ENCODE data around the gene FMC1.
"Not testable (repeated sequence)": the region's sequence is repeated elsewhere in the genome, so short reads cannot be mapped to it uniquely, and the experiment has no call there.

FMC1 gene

GRCh38 chr7:139341058-139341775 lies at the start of gene FMC1:
Gene FMC1, plus strand, starts transcription at chr7:139341337. Its CDS starts 48 bp downstream, at chr7:139341385.
- peak; percentile 94 for DNase-seq (ENCODE audit: low read depth)

DNA sequence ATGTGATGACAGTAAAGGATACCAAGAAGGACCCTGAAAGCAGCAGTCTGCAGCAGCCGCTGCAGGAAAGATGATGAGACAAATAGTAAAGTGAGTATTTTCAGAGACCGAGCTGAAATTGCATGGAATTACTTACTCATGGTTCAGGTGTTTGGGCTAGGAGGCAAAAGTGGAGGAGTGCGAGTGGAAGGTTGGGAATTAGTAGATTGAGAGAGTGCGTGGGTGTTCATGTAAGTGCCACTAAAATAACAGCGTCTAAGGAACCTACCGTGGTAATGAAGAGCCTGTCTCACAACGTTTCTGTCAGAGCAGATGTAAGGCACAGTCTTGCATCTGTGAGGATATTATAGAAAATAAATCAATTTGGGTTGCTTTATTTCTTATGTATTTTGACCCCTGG lies 48.3 kb upstream of the FMC1 start:
- no peak for DNase-seq (ENCODE audit: low read depth)

DNA sequence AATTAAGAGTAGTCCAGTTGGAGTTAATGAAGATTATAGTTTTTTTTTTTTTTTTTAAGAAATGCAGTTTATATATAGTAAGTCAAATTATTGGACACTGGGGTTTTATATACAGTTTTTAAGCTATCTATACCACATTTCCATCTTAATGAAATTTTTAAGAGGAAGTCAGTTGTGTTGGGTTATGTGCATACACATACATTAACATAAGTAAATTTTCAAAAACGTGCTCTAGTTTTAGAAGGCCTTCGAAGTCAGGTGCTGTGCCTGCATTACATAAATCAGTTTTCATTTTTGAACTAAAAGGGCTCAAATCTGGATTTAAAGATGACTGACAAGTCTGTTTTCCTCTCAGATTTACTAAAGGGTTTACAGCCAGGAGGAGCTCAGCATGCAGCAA lies 47.6 kb upstream of the FMC1 start:
- DNase-seq (ENCODE audit: low read depth), result no peak

DNA sequence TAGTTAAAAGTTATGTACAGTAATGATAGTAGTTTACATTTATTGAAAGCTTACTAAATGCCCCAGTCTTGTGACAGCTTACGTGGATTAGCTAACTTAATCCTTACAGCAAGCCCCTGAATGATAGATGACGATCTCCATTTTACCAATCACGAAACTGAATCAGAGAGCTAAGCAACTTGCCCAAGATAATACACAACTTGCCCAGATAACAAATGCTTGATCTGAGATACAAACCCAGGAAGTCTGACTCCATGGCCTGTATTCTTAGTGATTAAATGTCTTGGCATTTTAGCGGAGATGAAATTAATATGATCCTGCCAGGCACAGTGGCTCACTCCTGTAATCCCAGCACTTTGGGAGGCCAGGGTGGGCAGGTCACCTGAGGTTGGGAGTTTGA lies 46.9 kb upstream of the FMC1 start:
- DNase-seq (ENCODE audit: low read depth), result no peak

- DNase-seq (ENCODE audit: low read depth), result no peak
Measured at GRCh38 chr7:139294951-139295575, 46.1 kb upstream of the FMC1 start.

GRCh38 chr7:139297795-139298194 lies 43.3 kb upstream of the FMC1 start:
- no peak for DNase-seq (ENCODE audit: low read depth)

DNA sequence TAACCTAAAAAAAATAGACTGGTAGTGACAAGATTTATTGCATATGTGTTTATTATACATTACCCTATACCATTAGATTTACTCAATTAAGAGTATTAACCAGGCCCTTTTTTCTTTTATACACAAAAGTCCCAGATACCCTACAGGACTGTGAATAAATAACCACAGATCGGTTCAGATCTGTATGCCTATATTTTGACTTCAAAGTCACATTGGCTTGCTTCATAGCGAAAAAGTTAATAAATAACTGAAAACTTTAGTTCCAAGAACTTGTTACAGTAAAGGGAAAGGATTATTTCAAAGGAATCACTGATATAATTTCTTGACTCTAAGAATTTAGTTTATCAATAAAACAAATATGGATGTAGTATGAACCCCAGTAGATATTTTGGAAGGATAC lies 41.8 kb upstream of the FMC1 start:
- no peak for DNase-seq (ENCODE audit: low read depth)

DNA sequence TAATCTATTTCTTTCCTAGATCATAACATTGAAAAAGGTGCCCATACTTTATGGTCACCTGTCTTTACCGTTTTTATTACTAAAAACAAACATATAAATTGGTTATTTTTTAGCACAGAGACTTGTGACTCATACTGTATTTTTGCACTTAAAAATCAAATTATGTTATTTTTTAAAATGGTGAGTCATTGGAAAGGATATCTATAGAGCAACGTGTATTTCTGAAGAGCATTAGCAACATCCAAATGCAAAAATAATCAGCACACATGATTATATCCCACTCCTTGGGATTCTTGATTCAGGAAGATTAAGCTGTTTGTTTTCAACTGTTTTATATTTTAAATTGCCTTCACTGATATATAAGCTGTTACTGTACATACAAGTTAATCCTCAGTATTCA lies 40.7 kb upstream of the FMC1 start:
- no peak for DNase-seq (ENCODE audit: low read depth)

GRCh38 chr7:139304517-139304916 lies 36.6 kb upstream of the FMC1 start:
- DNase-seq (ENCODE audit: low read depth), result no peak

- DNase-seq (ENCODE audit: low read depth), result no peak
Measured at GRCh38 chr7:139317939-139318505, 23.1 kb upstream of the FMC1 start.

DNA sequence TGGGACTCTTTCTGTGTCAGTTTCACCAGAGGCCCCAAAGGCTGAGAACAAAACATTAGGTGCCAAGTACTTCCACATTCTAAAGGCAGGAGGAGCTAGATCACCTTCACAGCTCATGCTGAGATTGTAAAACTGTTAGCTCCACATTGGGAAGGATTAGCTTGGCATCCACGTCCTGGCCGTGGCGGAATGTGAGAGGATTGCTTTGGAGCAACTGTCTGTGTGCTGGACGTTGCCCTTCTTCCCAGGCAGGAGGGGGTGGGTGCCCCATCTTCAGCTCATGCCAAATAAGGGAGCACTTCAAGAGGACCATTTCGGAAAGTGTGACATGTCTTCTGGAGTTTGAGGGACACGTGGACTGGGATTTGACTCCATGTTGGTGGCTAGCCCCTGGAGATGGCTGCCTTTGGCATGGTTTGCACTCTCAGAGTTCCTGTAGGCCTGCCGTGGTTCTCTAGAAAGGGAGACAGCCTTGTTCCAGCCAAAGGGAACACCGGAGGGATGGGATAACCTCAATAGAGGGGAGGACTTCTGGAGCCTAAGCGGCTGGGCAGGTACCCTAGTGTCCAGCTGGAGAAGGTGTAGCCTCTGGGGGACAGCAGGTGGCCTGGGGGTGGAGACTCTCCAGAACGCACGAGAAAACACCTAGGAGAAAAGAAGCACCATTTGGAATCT lies 19.9 kb upstream of the FMC1 start:
- peak; percentile 40 for DNase-seq (ENCODE audit: low read depth)

- not testable (repeated sequence) for DNase-seq (ENCODE audit: low read depth)
Measured at GRCh38 chr7:139324709-139325108, 16.4 kb upstream of the FMC1 start.

DNA sequence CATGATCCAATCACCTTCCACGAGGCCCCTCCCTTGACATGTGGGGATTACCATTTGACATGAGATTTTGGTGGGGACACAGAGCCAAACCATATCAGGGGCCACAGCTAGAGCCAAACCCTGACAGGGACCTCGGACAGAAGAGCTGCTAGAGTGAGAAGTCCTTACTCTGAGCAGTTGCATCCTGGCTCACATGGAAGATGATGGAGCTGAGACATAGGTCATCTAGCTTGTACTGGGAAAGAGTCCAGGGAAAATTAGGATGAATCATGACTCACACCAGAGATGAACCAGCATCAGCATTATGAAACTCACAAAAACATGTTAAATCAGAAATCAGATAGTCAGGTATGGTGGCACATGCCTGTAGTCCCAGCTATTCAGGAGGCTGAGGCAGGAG lies 12.8 kb upstream of the FMC1 start:
- peak; percentile 87 for DNase-seq (ENCODE audit: low read depth)

DNA sequence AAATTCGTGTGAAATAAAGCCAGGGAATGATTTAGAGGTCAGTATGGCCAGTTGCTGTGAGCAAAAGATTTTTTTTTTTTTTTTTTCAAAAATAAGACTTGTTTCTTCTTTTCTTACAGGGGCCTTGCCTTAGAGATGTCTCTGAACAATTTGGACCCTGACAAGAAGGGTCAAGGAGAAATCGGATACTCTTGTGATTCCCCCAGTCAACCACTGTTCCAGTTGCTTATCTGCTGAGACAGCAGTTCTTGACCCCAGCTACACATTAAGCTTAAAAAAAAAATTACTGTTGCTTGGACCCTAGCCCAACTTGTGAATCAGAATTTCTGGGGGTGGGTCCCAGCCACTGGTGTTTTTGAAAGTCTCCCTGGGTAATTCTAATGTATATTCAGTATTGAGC lies 12.0 kb upstream of the FMC1 start:
- no peak for DNase-seq (ENCODE audit: low read depth)

GRCh38 chr7:139330333-139331030 lies 10.7 kb upstream of the FMC1 start:
- DNase-seq (ENCODE audit: low read depth), result no peak

DNA sequence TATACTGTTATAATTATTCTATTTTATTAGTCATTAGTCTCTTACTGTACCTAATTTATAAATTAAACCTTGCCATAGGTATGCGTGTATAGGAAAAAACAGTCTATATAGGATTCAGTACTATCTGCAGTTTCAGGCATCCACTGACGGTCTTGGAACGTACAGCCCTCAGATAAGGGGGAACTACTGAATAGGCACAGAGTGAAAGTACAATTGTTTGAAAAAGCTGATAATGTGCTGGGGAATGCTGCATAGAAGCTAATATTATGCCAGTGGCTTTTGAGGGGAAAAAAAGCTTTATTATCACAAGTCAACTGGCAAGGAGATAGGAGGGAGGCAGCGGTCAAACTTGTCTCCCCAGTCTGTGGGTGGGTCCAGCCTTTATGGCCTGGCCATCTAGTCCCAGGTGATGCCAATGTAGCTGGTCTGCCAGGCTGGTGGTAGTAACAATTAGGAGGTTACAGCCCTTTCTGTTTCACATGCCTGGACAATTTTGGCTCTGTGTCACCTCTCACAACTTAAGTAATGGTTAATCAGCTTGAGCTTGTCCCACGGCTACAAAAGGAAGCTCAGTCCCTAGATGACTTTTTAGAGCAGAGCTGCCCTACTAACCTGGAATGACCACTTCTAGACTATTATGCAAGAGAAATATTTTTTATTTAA lies 8.3 kb upstream of the FMC1 start:
- no peak for DNase-seq (ENCODE audit: low read depth)

GRCh38 chr7:139333443-139333842 lies 7.7 kb upstream of the FMC1 start:
- DNase-seq (ENCODE audit: low read depth), result not testable (repeated sequence)

DNA sequence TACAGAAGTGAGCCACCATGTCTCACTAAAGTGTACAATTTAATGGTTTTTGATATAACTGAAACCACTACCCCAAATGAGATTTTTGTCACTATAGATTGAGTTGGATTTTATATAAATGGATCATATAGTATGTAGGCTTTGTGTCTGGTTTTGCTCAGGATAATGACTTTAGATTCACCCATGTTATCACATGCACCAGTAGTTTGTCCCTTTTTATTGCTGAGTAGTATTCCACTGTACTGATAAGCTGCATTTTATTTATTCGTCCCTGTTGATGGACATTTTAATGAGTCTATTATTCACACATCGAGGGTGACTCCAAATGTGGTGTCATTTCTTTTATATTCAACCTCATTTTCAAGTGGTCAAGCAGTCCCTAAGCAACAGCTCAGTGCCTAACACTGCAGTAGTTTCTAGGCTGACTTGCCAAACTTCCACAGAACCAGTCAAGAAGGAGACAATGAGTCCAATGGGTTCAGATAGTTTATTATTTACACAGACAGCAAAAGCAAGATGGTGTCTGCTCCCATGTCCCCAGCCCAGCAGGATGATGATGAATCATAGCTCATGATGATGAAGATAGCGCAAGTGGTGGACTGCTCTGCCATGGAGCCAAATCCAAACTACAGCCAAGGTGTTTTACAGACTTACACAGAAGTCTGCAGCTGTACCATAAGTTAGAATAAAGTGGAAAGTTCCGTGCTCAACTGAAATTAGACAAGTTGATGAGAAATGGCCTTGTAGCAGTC lies 6.6 kb upstream of the FMC1 start:
- DNase-seq (ENCODE audit: low read depth), result no peak

- no peak for DNase-seq (ENCODE audit: low read depth)
Measured at GRCh38 chr7:139339025-139339424, 2.1 kb upstream of the FMC1 start.

- no peak for DNase-seq (ENCODE audit: low read depth)
Measured at GRCh38 chr7:139339698-139340036, 1.5 kb upstream of the FMC1 start.
